Stimulated activated naive CD8-positive, alpha-beta T cell treated with anti-CD3 and anti-CD28 coated beads, Interleukin-15, Interleukin-2, amounts not matched to agents 100 U/mL and 50 U/mL, for 24 hours (primary cell): ENCODE results near the gene USP36.
"Not testable (repeated sequence)": the region's sequence is repeated elsewhere in the genome, so short reads cannot be mapped to it uniquely, and the experiment has no call there.

Source experiments
- ATAC-seq: fragments of 150-1000 bp; cut with Tn5 transposase; one replicate; pipeline ENCODE4 v1.10.0; 2021
- DNase-seq: peaks from one replicate; pipeline ENCODE4 v3.0.0; 2021

Gene USP36

DNA sequence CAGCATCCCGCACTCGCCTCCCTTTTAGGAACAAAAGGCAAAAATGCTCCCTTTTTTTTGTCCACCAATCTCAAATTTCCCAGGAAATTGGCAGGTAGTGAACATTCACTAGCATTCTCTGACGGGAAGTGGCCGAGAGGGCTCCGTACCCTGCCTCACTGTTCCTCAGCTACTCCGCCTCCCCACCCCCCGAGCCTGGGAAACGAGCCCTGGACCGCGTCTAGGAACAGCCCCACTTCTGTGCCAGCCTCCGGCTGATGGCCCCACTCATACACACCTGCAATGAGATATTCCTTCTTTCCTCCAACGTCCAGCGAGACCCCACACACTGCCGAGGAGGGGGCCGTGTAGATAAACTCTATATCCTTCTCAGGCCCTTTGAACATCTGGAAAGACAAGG lies 30.0 kb upstream of the USP36 start:
- DNase-seq (no peak), ATAC-seq (no peak)

GRCh38 chr17:78868391-78868790 lies 27.8 kb upstream of the USP36 start:
- DNase-seq (no peak), ATAC-seq (no peak)

DNA sequence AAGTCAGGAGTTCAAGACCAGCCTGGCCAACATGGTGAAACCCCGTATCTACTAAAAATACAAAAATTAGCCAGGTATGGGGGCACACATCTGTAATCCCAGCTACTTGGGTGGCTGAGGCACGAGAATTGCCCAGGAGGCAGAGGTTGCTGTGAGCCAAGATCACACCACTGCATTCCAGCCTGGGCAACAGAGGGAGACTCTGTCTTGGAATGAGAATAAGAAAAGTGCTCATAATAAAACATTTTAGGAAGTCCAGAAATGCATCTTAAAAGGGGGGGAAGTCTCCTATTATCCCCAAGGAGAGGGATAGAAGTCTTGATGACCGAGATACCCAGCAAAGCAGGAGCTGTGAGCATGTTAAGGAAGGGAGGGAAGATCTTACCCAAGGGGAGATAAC lies 26.4 kb upstream of the USP36 start:
- DNase-seq, ATAC-seq: not testable (repeated sequence)

DNA sequence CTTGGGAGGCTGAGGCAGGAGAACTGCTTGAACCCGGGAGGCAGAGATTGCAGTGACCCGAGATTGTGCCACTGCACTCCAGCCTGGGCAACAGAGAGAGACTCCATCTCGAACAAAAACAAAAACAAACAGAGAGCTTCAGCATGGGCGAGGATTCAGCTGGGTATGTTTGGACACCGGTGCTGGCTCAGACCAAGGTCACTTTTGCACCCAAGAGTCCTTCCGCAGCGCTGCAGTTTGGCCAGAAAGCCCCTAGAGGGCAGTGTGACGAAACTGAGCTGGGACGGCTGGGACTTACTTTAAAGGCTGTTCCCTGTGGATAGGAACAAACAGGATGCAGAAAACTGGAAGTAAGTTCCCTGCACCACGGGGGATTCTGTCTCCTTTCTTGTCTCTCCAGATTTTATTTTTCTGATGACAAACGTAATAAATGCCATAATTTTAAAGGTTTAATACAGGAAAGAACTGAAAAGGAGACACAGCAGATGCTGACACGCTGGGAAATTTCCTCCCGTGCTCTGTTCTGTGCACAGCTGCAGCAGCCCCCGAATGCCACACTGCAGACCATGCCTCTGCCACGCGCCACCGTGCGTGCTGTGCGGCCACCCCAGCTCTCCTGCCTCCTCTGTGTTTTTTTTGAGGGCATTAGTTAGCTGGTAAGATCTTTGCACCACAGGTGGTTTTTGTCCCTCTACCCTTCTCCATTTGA lies 25.2 kb upstream of the USP36 start:
- ATAC-seq (peak; percentile 74), DNase-seq (peak; percentile 78)

GRCh38 chr17:78864117-78864516 lies 23.5 kb upstream of the USP36 start:
- ATAC-seq (no peak), DNase-seq (no peak)

DNA sequence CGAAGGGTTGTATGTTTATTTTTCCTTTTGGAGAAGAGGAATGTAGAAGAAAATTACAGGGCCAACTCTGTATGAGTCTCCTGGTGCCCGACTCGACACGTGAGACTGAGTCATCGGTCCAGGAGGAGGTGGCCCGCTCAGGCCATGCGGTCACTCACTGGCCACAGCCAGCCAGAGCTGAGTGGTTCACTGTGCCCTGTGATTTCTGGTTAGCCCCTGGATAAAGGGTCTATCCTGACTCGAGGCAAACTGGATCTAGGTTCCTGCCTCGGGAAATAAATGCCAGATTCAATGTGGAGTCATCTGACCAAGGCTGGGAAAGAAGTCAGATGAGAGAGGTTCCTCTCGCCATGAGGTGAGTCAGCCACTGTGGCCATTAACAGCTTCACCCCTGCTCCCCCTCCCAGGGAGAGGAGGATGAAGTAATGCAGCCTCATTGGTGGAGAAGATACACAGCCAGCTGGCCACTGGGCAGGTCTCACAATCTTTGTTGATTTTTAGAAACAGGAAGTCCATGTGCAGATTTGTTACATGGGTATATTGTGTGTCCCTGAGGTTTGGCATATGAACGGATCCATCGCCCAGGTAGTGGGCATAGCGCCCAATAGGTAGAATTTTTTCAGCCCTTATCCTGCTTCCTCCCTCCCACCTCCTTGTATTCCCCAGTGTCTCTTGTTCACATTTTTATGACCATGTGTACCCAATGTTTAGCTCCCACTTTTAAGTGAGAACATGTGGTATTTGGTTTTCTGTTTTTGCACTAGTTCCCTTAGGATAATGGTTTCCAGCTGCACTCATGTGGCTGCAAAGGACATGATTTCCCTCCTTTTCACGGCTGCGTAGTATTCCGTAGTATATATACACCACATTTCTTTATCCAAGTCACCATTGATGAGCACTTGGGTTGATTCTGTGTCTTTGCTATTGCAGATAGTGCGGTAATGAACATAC lies 21.7 kb upstream of the USP36 start:
- DNase-seq (no peak), ATAC-seq (no peak)

DNA sequence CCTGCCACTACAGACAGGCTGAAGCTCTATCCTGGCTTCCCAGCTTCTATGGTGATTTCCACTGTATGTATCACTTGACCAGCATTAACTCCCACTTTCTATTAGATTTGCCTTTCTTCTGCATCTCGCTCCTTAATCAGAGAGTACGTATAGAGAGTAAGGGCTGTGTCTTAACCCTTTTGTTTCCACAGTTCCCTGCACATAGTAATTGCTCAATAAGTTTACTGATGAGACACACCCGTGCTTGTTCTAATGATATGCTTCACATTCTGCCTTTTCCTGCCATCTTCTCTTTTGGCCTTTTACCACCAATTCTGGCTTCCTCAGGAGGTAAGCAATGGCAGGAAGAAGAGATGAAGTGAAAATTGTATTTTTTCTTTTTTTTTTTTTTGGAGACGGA lies 20.6 kb upstream of the USP36 start:
- ATAC-seq (no peak), DNase-seq (no peak)

- DNase-seq (no peak), ATAC-seq (no peak)
Observed at GRCh38 chr17:78859051-78859450, 18.4 kb upstream of the USP36 start.

DNA sequence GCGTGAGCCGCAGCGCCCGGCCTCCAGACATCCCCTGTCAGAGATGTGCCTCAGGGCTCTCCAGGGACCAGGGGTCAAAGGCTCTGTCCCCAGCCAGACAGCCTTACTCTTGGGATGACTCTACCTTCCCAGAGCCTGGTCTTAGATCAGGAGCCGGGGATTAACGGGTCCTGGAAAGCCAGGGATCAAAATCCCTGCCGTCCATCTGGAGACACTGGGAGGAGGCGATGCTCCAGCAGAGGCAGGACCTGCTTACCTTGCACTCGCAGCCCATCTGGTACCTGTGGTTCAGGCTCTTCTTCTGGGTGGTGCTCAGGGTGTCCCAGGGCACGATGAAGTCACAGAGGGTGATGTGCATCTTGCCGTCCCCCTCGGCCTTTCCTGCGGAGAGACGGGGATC lies 16.7 kb upstream of the USP36 start:
- DNase-seq (no peak), ATAC-seq (no peak)

GRCh38 chr17:78855561-78856165 lies 15.0 kb upstream of the USP36 start:
- DNase-seq (no peak), ATAC-seq (no peak)

- ATAC-seq: no peak
- no peak for DNase-seq
Observed at GRCh38 chr17:78854508-78854907, 13.9 kb upstream of the USP36 start.

DNA sequence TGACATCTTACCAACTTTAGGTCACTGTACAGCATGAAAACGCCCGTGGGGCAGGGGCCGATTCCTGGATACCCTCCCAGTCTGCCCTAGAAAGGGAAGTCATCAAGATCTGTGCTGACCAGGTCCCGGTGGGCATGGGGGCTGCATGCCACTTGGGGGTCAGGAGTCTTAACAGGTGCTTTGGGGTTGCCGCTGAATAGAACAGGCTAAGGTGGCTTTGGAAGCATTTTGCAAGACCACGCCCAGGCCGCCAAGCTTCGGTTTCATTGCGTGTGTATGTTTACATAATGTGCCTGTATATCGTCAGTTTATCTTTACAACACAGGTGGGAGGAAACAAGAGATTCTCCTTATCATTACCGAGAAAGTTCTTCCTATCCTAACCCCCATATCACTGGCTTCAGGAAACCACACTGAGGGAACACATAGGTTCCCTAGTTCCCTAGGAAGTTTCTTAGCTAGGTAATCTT lies 13.3 kb upstream of the USP36 start:
- ATAC-seq (no peak), DNase-seq (no peak)

- ATAC-seq (no peak), DNase-seq (no peak)
Observed at GRCh38 chr17:78852709-78853121, 12.1 kb upstream of the USP36 start.

DNA sequence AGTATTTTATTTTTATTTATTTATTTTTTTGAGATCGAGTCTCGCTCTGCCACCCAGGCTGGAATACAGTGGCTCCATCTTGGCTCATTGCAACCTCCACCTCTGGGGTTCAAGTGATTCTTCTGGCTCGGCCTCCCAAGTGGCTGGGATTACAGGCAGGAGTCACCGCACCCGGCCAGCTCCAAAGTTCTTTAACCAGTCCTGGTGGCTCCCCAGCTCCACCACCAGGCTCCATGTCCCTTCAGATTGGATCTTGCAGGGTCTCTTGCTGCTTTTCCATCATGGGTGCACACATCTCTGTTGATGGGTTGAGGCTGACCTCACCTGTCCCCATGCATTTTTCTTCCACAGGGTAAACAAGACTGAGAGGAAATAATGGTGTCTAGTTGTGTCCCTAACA lies 8.4 kb upstream of the USP36 start:
- ATAC-seq (no peak), DNase-seq (no peak)

DNA sequence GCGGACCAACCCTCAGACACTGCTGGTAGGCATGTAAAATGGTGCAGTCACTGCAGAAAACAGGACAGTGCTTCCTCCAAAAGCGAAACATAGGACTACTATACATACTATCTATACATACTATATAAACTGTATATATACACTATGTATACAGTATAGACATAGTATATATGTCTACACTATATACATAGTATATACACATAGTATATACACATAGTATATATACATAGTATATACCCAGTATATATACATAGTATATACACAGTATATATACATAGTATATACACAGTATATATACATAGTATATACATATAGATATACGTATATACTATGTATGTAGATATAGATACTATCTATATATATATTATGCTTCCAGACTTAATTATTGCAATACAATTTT lies 6.4 kb upstream of the USP36 start:
- DNase-seq: no peak
- no peak for ATAC-seq

GRCh38 chr17:78844301-78845005 lies 3.8 kb upstream of the USP36 start:
- no peak for ATAC-seq
- DNase-seq: no peak

- DNase-seq (peak; percentile 53), ATAC-seq (no peak)
Observed at GRCh38 chr17:78842881-78843565, 2.4 kb upstream of the USP36 start.

DNA sequence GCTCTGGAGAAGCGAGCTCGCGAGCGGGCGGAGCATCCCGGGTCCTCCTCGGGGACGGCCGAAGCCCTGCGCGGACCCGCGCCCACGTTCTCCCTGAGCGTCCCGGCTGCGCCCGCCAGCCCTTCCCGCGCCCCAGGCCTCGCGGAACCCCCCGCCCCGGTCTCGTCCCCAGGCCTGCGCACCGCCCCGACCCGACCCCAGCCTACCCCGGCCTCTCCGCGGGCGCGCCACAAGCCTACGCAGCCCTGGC lies 159 bp downstream of the USP36 start:
- ATAC-seq (no peak), DNase-seq (no peak)

- DNase-seq (peak; percentile 54), ATAC-seq (peak; percentile 4)
Observed at GRCh38 chr17:78839762-78840529, 668 bp downstream of the USP36 start.

DNA sequence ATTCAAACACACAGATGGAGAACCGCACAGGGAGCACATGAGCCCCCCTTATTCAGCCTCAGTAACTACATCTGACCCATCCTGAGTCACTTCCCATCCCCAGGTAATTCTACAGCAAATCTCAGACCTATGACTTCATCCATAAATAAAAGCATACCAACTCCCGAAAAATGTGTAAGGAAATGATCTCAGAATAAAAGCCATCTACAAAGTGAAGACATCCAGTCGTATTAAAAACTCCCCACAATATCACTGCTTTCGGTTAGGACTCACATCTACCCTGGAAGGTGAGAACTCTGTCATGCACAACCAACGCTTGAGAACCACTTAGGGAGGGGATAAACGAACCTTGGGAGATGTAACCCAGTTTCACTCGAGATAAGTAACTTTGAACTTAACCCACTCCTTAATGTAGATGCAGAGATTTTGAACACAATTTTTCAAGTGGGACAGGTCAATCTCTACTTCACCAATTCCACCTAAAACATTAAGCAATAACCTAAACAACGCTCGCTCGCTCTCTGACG lies 1.3 kb downstream of the USP36 start:
- DNase-seq: no peak
- ATAC-seq: no peak

DNA sequence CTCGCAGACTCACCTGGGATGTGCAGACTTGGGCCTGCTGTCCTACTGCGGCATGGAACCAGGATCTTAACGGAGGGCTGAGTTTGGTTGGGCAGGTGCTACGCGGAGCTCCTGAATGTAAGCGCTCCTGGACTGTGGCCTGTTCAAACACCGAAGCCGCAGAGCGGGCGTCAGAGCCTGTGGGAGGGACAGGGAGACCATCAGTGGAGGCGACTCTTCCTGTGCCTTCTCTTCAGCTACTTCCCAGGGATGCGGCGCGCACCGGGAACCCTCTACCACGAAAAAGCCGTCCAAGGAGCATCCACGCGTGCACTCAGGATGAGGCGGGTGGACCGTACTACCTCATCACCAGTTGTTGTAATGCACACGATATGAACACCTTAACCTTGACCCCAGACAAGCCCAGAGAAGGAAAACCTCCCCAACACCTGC lies 2.0 kb downstream of the USP36 start:
- ATAC-seq (no peak), DNase-seq (no peak)
